K562 (cell line): Measurements from ENCODE around the gene DUSP3. TPM values are rescaled to one million over a fixed set of nuclear protein-coding genes. Genes with fewer than 3 reads are reported as not detected.

ENCODE experiments used
- BDP1 ChIP-seq: IDR thresholded peaks from 3 replicates; pipeline ENCODE4 v1.6.1; 2011; ENCODE audit not compliant: insufficient read length, insufficient read depth
- GTF2F1 ChIP-seq: IDR thresholded peaks from 2 replicates; pipeline ENCODE4 v1.6.1; 2011; ENCODE audit warnings: low read depth, low read length, improper control_type of control experiment
- MYBL2 ChIP-seq, 2 experiments: fragments of 450-650 bp in 1 of 2; sonication (generic) in 1 of 2; formaldehyde crosslinking in 1 of 2; IDR thresholded peaks; 2 replicates each; pipeline versions ENCODE4 v1.6.1 to v1.8.1; 2017 to 2022; ENCODE audit warnings: borderline replicate concordance in 1 of 2, inconsistent platforms in 1 of 2, low read depth in 1 of 2, mild to moderate bottlenecking in 1 of 2, missing genetic modification reagents in 1 of 2, moderate library complexity in 1 of 2
- PRPF4 ChIP-seq: fragments of 200-400 bp; formaldehyde crosslinking; IDR thresholded peaks from one replicate; pipeline ENCODE4 v1.6.1; 2017; ENCODE audit warnings: low read length, low read depth, mild to moderate bottlenecking; ENCODE audit not compliant: insufficient read depth, poor library complexity, severe bottlenecking
- SRSF9 ChIP-seq: fragments of 200-400 bp; formaldehyde crosslinking; IDR thresholded peaks from 2 replicates; pipeline ENCODE4 v1.6.1; 2017; ENCODE audit warnings: low read depth, low read length, borderline replicate concordance
- ZNF184 ChIP-seq: sonication (generic); formaldehyde crosslinking; IDR thresholded peaks from 2 replicates; pipeline ENCODE4 v1.5.0; 2020; ENCODE audit warnings: missing genetic modification reagents
- ZNF217 ChIP-seq: sonication (generic); formaldehyde crosslinking; IDR thresholded peaks from 2 replicates; pipeline ENCODE4 v1.8.0; 2022; ENCODE audit warnings: mild to moderate bottlenecking, missing genetic modification reagents
- ZNF408 ChIP-seq: fragments of 250-450 bp; sonication (Bioruptor Pico); IDR thresholded peaks from 2 replicates; pipeline ENCODE4 v1.4.0; 2020; ENCODE audit warnings: low read depth, mild to moderate bottlenecking, moderate library complexity
- ZNF79 ChIP-seq: fragments of 250-450 bp; sonication (Bioruptor Pico); IDR thresholded peaks from 2 replicates; pipeline ENCODE4 v1.4.0; 2020; ENCODE audit warnings: low read depth, mild to moderate bottlenecking, moderate library complexity
- polyA plus RNA-seq, 8 experiments: library from polyadenylated mRNA; depleted of rRNA in 4 of 8; stranded (reverse) in 5 of 8; unstranded in 3 of 8; fragments of >200 nt; fragmentation: Nextera tagmentation in 2 of 8; fragmentation: Illumina TruSeq in 1 of 8; extraction: Ambion mirVana in 2 of 8; extraction: Trizol in 1 of 8; gene quantifications; 2 replicates each; pipeline versions ENCODE4 v1.2.1 to v1.2.3, GENCODE V29; 2011 to 2014; ENCODE audit warnings: inconsistent platforms in 1 of 8, missing spikeins in 1 of 8
- total RNA-seq, 7 experiments: library from RNA; depleted of rRNA in 6 of 7; stranded (reverse); fragments of >200 nt in 6 of 7; fragmentation: Illumina TruSeq in 2 of 7; extraction: Trizol in 2 of 7; gene quantifications; 2 replicates each; pipeline versions ENCODE4 v1.2.1 to v1.2.3, GENCODE V29; 2011 to 2021; ENCODE audit warnings: low replicate concordance in 1 of 7
- TF ChIP-seq, protein P1 (sequence below), 2 experiments: fragments of 450-650 bp; formaldehyde crosslinking in 1 of 2; IDR thresholded peaks; 2 replicates each; pipeline versions ENCODE4 v1.4.0 to v1.6.1; 2014 to 2020; ENCODE audit warnings: mild to moderate bottlenecking in 2 of 2, borderline replicate concordance in 1 of 2, low read depth in 1 of 2
- TF ChIP-seq, protein P2 (sequence below): fragments of 200-800 bp; sonication (Bioruptor generic); IDR thresholded peaks from 2 replicates; pipeline ENCODE4 v1.6.1; 2017; ENCODE audit warnings: missing genetic modification characterization, missing compliant biosample characterization
- TF ChIP-seq, protein P3 (sequence below): fragments of 450-650 bp; IDR thresholded peaks from 2 replicates; pipeline ENCODE4 v1.6.1; 2016
- TF ChIP-seq, protein P4 (sequence below): IDR thresholded peaks from 2 replicates; pipeline ENCODE4 v1.6.1; 2011; ENCODE audit not compliant: insufficient read length; ENCODE audit errors: extremely low read depth

The DUSP3 gene
- total and polyA plus RNA-seq, 9 of the 15 experiments (the other 6 are each of a cell fraction or from before 2014, with no cell fraction given) = 4.1 to 19.8 (median 12.3) TPM

DNA sequence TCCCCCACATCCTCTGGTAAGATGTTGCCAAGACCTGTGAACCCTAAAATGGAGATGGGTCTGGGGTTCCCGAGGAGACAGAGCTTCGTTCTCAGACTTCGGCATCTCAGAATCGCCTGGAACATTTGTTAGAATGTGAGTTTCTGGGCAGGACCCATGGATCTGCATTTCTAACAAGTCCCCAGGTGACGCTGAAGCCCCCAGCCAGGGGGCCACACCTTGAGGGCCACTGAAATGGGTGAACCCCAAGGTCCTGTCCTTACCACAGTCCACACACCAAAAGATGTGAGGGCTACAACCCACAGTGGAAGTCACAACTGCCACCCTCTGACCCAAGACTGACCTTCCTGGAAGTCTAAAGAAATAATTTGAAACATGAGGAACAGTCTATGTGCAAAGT lies 40.2 kb upstream of the DUSP3 start (continued):
- TF ChIP-seq, protein P1, sequence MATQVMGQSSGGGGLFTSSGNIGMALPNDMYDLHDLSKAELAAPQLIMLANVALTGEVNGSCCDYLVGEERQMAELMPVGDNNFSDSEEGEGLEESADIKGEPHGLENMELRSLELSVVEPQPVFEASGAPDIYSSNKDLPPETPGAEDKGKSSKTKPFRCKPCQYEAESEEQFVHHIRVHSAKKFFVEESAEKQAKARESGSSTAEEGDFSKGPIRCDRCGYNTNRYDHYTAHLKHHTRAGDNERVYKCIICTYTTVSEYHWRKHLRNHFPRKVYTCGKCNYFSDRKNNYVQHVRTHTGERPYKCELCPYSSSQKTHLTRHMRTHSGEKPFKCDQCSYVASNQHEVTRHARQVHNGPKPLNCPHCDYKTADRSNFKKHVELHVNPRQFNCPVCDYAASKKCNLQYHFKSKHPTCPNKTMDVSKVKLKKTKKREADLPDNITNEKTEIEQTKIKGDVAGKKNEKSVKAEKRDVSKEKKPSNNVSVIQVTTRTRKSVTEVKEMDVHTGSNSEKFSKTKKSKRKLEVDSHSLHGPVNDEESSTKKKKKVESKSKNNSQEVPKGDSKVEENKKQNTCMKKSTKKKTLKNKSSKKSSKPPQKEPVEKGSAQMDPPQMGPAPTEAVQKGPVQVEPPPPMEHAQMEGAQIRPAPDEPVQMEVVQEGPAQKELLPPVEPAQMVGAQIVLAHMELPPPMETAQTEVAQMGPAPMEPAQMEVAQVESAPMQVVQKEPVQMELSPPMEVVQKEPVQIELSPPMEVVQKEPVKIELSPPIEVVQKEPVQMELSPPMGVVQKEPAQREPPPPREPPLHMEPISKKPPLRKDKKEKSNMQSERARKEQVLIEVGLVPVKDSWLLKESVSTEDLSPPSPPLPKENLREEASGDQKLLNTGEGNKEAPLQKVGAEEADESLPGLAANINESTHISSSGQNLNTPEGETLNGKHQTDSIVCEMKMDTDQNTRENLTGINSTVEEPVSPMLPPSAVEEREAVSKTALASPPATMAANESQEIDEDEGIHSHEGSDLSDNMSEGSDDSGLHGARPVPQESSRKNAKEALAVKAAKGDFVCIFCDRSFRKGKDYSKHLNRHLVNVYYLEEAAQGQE (IDR thresholded peaks at IDR 0.05; ENCODE audit: borderline replicate concordance) = no peak
- TF ChIP-seq, protein P1 (CRISPR knock-in tag; IDR thresholded peaks at IDR 0.05; ENCODE audit: low read depth) = no peak
- TF ChIP-seq ZNF217 (CRISPR knock-in tag) = no peak
- no peak for TF ChIP-seq SRSF9
- TF ChIP-seq, protein P2, sequence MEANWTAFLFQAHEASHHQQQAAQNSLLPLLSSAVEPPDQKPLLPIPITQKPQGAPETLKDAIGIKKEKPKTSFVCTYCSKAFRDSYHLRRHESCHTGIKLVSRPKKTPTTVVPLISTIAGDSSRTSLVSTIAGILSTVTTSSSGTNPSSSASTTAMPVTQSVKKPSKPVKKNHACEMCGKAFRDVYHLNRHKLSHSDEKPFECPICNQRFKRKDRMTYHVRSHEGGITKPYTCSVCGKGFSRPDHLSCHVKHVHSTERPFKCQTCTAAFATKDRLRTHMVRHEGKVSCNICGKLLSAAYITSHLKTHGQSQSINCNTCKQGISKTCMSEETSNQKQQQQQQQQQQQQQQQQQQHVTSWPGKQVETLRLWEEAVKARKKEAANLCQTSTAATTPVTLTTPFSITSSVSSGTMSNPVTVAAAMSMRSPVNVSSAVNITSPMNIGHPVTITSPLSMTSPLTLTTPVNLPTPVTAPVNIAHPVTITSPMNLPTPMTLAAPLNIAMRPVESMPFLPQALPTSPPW (CRISPR knock-in tag) = no peak
- no peak for TF ChIP-seq MYBL2 (IDR thresholded peaks at IDR 0.05; ENCODE audit: low read depth)
- no peak for TF ChIP-seq MYBL2 (CRISPR knock-in tag; IDR thresholded peaks at IDR 0.05; ENCODE audit: borderline replicate concordance)
- no peak for TF ChIP-seq PRPF4
- TF ChIP-seq, protein P3, sequence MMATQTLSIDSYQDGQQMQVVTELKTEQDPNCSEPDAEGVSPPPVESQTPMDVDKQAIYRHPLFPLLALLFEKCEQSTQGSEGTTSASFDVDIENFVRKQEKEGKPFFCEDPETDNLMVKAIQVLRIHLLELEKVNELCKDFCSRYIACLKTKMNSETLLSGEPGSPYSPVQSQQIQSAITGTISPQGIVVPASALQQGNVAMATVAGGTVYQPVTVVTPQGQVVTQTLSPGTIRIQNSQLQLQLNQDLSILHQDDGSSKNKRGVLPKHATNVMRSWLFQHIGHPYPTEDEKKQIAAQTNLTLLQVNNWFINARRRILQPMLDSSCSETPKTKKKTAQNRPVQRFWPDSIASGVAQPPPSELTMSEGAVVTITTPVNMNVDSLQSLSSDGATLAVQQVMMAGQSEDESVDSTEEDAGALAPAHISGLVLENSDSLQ = no peak
- no peak for TF ChIP-seq GTF2F1
- TF ChIP-seq BDP1 = no peak
- no peak for TF ChIP-seq ZNF184 (CRISPR knock-in tag)
- no peak for TF ChIP-seq ZNF408
- TF ChIP-seq ZNF79 = no peak
- TF ChIP-seq, protein P4, sequence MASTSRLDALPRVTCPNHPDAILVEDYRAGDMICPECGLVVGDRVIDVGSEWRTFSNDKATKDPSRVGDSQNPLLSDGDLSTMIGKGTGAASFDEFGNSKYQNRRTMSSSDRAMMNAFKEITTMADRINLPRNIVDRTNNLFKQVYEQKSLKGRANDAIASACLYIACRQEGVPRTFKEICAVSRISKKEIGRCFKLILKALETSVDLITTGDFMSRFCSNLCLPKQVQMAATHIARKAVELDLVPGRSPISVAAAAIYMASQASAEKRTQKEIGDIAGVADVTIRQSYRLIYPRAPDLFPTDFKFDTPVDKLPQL = no peak
